HG03045 (cell line): ENCODE data around the gene RGS14.
A peak's percentile ranks its signal among the peaks of the same experiment; 100 is the strongest.
"Not testable (repeated sequence)": the region's sequence is repeated elsewhere in the genome, so short reads cannot be mapped to it uniquely, and the experiment has no call there.

Experiments
- ATAC-seq: cut with Tn5 transposase; IDR thresholded peaks from one replicate; pipeline ENCODE4 v1.9.1; 2021; ENCODE audit warnings: mild to moderate bottlenecking, moderate library complexity; ENCODE audit not compliant: unreplicated experiment

RGS14 gene

GRCh38 chr5:177399997-177400868 lies 42.5 kb downstream of the RGS14 start, which contains the start of gene PFN3:
TSS of gene PFN3 (minus strand) at chr5:177400661. CDS start at chr5:177400576, 85 bp downstream.
- no peak for ATAC-seq

- ATAC-seq = no peak
Observed at GRCh38 chr5:177402271-177403043, 44.7 kb downstream of the RGS14 start.

- ATAC-seq = peak; percentile 17
Observed at GRCh38 chr5:177403102-177403791, 45.5 kb downstream of the RGS14 start.

GRCh38 chr5:177403792-177404640 lies 46.3 kb downstream of the RGS14 start:
- ATAC-seq = peak; percentile 81

- ATAC-seq = no peak
Observed at GRCh38 chr5:177404641-177405179, 47.0 kb downstream of the RGS14 start.

- no peak for ATAC-seq
Observed at GRCh38 chr5:177405312-177405711, 47.6 kb downstream of the RGS14 start.

- no peak for ATAC-seq
Observed at GRCh38 chr5:177405805-177406204, 48.1 kb downstream of the RGS14 start.

GRCh38 chr5:177409043-177409801 lies 51.5 kb downstream of the RGS14 start, which contains the start of gene F12:
TSS of gene F12 (minus strand) at chr5:177409564. CDS start at chr5:177409527, 37 bp downstream.
- no peak for ATAC-seq

- no peak for ATAC-seq
Observed at GRCh38 chr5:177410575-177410974, 52.9 kb downstream of the RGS14 start.

GRCh38 chr5:177412603-177413233 lies 55.0 kb downstream of the RGS14 start:
- peak; percentile 62 for ATAC-seq

GRCh38 chr5:177414481-177414880 lies 56.8 kb downstream of the RGS14 start:
- ATAC-seq = no peak

GRCh38 chr5:177417081-177417480 lies 59.4 kb downstream of the RGS14 start:
- ATAC-seq = not testable (repeated sequence)

GRCh38 chr5:177419046-177419445 lies 61.3 kb downstream of the RGS14 start:
- ATAC-seq = no peak

- ATAC-seq = not testable (repeated sequence)
Observed at GRCh38 chr5:177420472-177420871, 62.7 kb downstream of the RGS14 start.

GRCh38 chr5:177421062-177421798 lies 63.5 kb downstream of the RGS14 start:
- ATAC-seq = no peak
